ENCODE data around the gene ATP6V0A4.

Gene ATP6V0A4

DNA sequence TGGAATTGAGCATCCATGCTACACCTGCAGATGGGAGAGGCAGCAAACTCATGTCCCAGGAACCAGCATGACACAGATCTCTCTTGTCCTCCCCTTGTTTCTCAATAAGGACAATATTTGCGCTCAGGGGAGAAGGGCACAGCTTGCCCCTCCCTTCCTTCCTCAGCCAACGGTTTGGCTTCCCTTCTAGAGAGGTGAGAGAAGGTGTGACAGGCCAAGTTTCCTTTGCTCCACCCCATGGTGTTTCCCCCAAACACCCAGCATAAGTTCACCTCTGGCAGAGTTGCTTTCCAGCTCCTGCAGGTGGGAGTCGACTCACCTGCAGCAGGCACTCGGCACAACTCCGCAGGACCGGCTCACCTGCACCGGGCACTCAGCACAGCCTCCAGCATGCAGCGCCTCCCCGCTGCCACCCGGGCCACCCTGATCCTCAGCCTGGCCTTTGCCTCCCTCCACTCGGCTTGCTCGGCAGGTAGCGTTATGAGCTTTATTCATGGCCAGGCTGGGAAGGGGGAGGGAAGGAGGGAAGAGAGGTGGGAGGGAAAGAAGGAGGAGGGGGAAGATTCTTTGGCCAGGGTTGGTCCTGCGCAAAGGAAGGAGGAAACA lies at the start of gene ATP6V0A4, which contains the start of gene TMEM213:
Gene ATP6V0A4 (minus strand): TSS at position 482 of the 606 bp plus-strand sequence. CDS start 26,949 bp downstream, outside the sequence.
Gene TMEM213 (plus strand): TSS at position 280 of the 606 bp plus-strand sequence. CDS start 111 bp downstream, at position 391.
- Histone ChIP-seq H3K9ac (ENCODE audit: low read depth, low read length) (peak within 1 kb of the TSS; percentile 8), H3K36me3 (ENCODE audit: control insufficient read depth, insufficient read depth, low read length) (no peaks in the 10 kb centered on the region), H3K4me1 (ENCODE audit: control insufficient read depth, insufficient read depth, low read length) (peaks cover 15% of the 10 kb centered on the region), H3K4me3 (ENCODE audit: low read depth, low read length) (peak within 1 kb of the TSS; percentile 37), H3K9me3 (ENCODE audit: control insufficient read depth, insufficient read depth, low read length) (no peaks in the 10 kb centered on the region), H3K27me3 (ENCODE audit: control insufficient read depth, insufficient read depth, low read length) (no peaks in the 10 kb centered on the region)

DNA sequence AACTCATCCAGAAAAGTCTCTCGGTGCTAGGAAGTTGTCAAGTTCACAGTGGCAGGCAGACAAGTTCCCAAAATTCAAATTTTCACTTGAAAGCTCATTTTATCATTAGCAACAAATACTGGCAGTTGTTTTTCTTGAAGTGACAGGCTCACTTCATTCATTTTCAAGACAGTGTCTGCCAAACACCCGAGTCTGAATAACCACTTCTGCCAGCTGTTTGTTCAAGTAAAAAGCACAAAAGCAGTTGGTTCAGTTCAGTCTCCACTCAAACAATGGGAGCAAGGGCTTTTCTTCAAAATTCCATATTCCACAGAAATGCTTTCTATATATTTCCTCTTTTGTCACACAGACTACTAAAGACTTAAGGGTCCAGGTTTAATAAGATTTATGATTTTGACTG lies 47.7 kb upstream of the ATP6V0A4 start:
- H3K27me3 ChIP-seq (ENCODE audit: control insufficient read depth, insufficient read depth, low read length), result no peaks in the 10 kb centered on the region
- peaks cover 3% of the 10 kb centered on the region for H3K36me3 ChIP-seq (ENCODE audit: control insufficient read depth, insufficient read depth, low read length)
- H3K4me1 ChIP-seq (ENCODE audit: control insufficient read depth, insufficient read depth, low read length), result peaks cover 6% of the 10 kb centered on the region
- no peak overlapping the region for H3K9ac ChIP-seq (ENCODE audit: low read depth, low read length)
- no peaks in the 10 kb centered on the region for H3K9me3 ChIP-seq (ENCODE audit: control insufficient read depth, insufficient read depth, low read length)
- H3K4me3 ChIP-seq (ENCODE audit: low read depth, low read length), result no peak overlapping the region

DNA sequence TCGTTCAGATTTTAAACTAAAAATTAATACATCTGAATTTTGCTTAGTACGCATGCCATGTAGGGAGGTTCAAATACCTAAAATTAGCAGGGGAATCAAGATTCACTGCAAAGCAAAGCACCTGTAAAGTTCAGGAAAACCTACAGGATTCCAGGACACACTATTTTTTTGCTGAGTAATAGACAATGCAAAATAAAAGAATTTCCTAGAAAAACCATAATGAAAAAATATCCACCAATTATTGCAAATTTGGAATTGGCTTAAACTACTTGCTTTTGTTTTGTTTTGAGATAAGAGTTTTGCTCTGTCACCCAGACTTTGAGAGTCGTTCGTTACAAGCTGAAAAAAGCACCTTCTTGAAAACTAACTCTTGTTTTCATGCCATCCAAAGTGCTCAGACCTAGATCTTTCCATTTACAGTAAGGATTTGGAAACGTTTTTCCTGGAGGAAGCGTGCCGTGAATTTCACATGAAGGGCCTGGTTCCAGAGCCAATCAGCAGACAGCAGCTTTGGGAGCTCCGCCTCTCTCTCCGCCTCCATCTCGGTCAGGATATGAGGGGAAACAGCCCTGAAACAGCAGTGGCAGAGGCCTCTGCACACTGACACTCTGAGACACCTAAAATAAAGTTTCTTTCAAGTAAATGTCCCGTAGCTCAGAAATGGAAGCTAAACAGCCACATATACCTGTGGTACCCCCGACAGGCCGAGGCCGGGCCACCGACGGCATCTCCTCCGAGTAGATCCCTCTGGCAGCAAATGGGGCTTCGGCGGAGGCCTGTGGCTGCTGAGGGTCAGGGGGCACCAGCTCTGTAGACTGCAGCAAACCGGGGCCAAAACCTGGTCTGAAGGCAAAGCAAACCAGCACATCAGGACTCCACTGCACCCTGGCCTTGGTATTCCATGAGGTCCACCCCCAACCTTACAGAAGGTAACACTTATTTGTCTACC lies 45.9 kb upstream of the ATP6V0A4 start:
- H3K9ac ChIP-seq (ENCODE audit: low read depth, low read length), result no peak overlapping the region
- H3K9me3 ChIP-seq (ENCODE audit: control insufficient read depth, insufficient read depth, low read length), result no peaks in the 10 kb centered on the region
- H3K27me3 ChIP-seq (ENCODE audit: control insufficient read depth, insufficient read depth, low read length), result no peaks in the 10 kb centered on the region
- no peaks in the 10 kb centered on the region for H3K36me3 ChIP-seq (ENCODE audit: control insufficient read depth, insufficient read depth, low read length)
- peaks cover 6% of the 10 kb centered on the region for H3K4me1 ChIP-seq (ENCODE audit: control insufficient read depth, insufficient read depth, low read length)
- H3K4me3 ChIP-seq (ENCODE audit: low read depth, low read length), result no peak overlapping the region

DNA sequence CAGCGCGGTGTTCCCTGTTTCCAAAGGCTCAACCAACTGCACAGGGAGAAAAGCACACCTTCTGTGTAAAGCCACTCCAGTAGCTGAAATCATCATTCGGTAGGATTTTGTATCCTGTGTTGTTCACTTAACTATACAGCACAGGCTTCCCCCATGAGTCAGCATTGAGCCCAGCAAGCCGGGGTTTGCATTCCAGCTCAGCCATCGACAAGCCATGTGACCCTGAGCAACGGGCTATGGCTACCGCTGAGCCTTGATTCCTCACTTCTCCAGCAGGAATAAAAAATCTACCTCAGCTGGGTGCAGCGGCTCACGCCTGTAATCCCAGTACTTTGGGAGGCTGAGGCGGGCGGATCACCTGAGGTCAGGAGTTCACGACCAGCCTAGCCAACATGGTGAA lies 44.1 kb upstream of the ATP6V0A4 start:
- no peaks in the 10 kb centered on the region for H3K36me3 ChIP-seq (ENCODE audit: control insufficient read depth, insufficient read depth, low read length)
- H3K4me1 ChIP-seq (ENCODE audit: control insufficient read depth, insufficient read depth, low read length), result peaks cover 6% of the 10 kb centered on the region
- no peaks in the 10 kb centered on the region for H3K9me3 ChIP-seq (ENCODE audit: control insufficient read depth, insufficient read depth, low read length)
- H3K4me3 ChIP-seq (ENCODE audit: low read depth, low read length), result no peak overlapping the region
- no peaks in the 10 kb centered on the region for H3K27me3 ChIP-seq (ENCODE audit: control insufficient read depth, insufficient read depth, low read length)
- H3K9ac ChIP-seq (ENCODE audit: low read depth, low read length), result peak overlapping the region; percentile 16

- Histone ChIP-seq H3K9ac (ENCODE audit: low read depth, low read length) (no peak overlapping the region), H3K27me3 (ENCODE audit: control insufficient read depth, insufficient read depth, low read length) (no peaks in the 10 kb centered on the region), H3K4me1 (ENCODE audit: control insufficient read depth, insufficient read depth, low read length) (peaks cover 4% of the 10 kb centered on the region), H3K9me3 (ENCODE audit: control insufficient read depth, insufficient read depth, low read length) (no peaks in the 10 kb centered on the region), H3K36me3 (ENCODE audit: control insufficient read depth, insufficient read depth, low read length) (peaks cover 4% of the 10 kb centered on the region), H3K4me3 (ENCODE audit: low read depth, low read length) (no peak overlapping the region)
These were observed 40.2 kb upstream of the ATP6V0A4 start for GRCh38 chr7:138838166-138838565.

GRCh38 chr7:138837627-138838026 lies 39.6 kb upstream of the ATP6V0A4 start:
- Histone ChIP-seq H3K9ac (ENCODE audit: low read depth, low read length) (no peak overlapping the region), H3K4me1 (ENCODE audit: control insufficient read depth, insufficient read depth, low read length) (peaks cover 4% of the 10 kb centered on the region), H3K4me3 (ENCODE audit: low read depth, low read length) (no peak overlapping the region), H3K9me3 (ENCODE audit: control insufficient read depth, insufficient read depth, low read length) (no peaks in the 10 kb centered on the region), H3K36me3 (ENCODE audit: control insufficient read depth, insufficient read depth, low read length) (peaks cover 4% of the 10 kb centered on the region), H3K27me3 (ENCODE audit: control insufficient read depth, insufficient read depth, low read length) (no peaks in the 10 kb centered on the region)

DNA sequence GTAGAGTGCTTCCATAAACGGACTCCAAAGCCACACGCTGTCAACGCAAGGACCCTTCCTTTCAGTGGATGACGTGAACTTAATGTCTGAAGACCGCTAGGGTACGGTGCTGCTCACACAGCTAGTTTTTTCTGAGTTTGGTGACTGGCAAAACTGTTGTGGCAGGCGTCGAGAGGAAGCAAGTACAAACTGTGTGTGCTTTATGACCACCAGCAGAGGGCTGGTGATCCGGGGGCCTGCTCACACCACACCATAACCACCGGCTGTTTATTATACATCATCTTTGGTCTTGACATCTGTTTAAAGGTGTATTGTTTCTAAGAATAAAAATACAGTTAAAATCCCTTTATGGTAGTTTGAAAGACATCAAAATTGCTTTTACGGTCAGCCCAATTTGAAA lies 37.1 kb upstream of the ATP6V0A4 start:
- Histone ChIP-seq H3K36me3 (ENCODE audit: control insufficient read depth, insufficient read depth, low read length) (peaks cover 4% of the 10 kb centered on the region), H3K9ac (ENCODE audit: low read depth, low read length) (no peak overlapping the region), H3K4me1 (ENCODE audit: control insufficient read depth, insufficient read depth, low read length) (no peaks in the 10 kb centered on the region), H3K27me3 (ENCODE audit: control insufficient read depth, insufficient read depth, low read length) (no peaks in the 10 kb centered on the region), H3K4me3 (ENCODE audit: low read depth, low read length) (no peak overlapping the region), H3K9me3 (ENCODE audit: control insufficient read depth, insufficient read depth, low read length) (no peaks in the 10 kb centered on the region)

- Histone ChIP-seq H3K9me3 (ENCODE audit: control insufficient read depth, insufficient read depth, low read length) (no peaks in the 10 kb centered on the region), H3K4me1 (ENCODE audit: control insufficient read depth, insufficient read depth, low read length) (no peaks in the 10 kb centered on the region), H3K9ac (ENCODE audit: low read depth, low read length) (no peak overlapping the region), H3K27me3 (ENCODE audit: control insufficient read depth, insufficient read depth, low read length) (no peaks in the 10 kb centered on the region), H3K36me3 (ENCODE audit: control insufficient read depth, insufficient read depth, low read length) (peaks cover 4% of the 10 kb centered on the region), H3K4me3 (ENCODE audit: low read depth, low read length) (no peak overlapping the region)
These were observed 36.6 kb upstream of the ATP6V0A4 start for GRCh38 chr7:138834583-138834982.

DNA sequence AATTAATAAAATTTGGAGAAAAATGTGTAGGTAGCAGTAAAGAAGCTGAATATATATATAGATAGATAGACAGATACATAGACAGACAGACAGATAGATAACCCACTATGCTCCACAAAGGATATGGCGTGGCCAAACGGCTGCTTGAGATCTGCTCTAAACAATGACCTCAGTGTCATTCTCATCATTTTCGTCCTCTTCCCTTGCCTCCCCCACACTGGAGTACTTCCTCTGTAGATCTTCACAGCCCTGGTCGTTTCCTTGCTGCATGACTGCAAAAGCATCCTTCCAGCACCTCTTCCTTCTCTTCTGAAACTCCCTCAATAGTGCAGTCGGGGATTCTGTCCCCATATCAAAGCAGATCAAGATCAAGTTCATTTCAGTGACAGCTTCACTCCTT lies 35.6 kb upstream of the ATP6V0A4 start:
- no peak overlapping the region for H3K4me3 ChIP-seq (ENCODE audit: low read depth, low read length)
- no peak overlapping the region for H3K9ac ChIP-seq (ENCODE audit: low read depth, low read length)
- no peaks in the 10 kb centered on the region for H3K4me1 ChIP-seq (ENCODE audit: control insufficient read depth, insufficient read depth, low read length)
- H3K36me3 ChIP-seq (ENCODE audit: control insufficient read depth, insufficient read depth, low read length), result peaks cover 4% of the 10 kb centered on the region
- no peaks in the 10 kb centered on the region for H3K27me3 ChIP-seq (ENCODE audit: control insufficient read depth, insufficient read depth, low read length)
- no peaks in the 10 kb centered on the region for H3K9me3 ChIP-seq (ENCODE audit: control insufficient read depth, insufficient read depth, low read length)

DNA sequence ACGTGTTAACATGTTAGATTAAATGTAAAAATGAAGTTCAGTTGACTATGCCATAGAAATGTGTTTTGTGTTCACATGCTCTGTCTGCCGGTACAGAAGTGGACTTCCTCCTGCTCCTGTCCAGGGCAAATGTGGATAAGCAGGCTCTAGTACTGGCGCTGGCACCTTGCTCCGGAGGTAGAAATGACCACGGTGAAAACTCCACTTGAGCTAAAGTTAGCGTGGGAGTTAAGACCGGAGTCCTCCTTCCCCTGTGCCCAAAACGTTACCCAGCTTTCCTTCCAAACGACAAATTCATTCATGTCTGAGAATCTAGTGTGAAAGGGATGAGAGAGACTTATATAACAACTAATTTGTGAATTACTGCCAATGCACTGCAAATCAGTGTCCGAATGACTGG lies 35.0 kb upstream of the ATP6V0A4 start:
- no peak overlapping the region for H3K4me3 ChIP-seq (ENCODE audit: low read depth, low read length)

GRCh38 chr7:138829335-138829734 lies 31.3 kb upstream of the ATP6V0A4 start:
- Histone ChIP-seq H3K27me3 (ENCODE audit: control insufficient read depth, insufficient read depth, low read length) (no peaks in the 10 kb centered on the region), H3K4me3 (ENCODE audit: low read depth, low read length) (no peak overlapping the region), H3K9ac (ENCODE audit: low read depth, low read length) (no peak overlapping the region), H3K9me3 (ENCODE audit: control insufficient read depth, insufficient read depth, low read length) (no peaks in the 10 kb centered on the region), H3K36me3 (ENCODE audit: control insufficient read depth, insufficient read depth, low read length) (no peaks in the 10 kb centered on the region), H3K4me1 (ENCODE audit: control insufficient read depth, insufficient read depth, low read length) (no peaks in the 10 kb centered on the region)

More for the DNA sequence above, 35.0 kb upstream of the ATP6V0A4 start:
- H3K4me1 ChIP-seq (ENCODE audit: control insufficient read depth, insufficient read depth, low read length), result no peaks in the 10 kb centered on the region
- H3K9ac ChIP-seq (ENCODE audit: low read depth, low read length), result no peak overlapping the region
- H3K9me3 ChIP-seq (ENCODE audit: control insufficient read depth, insufficient read depth, low read length), result no peaks in the 10 kb centered on the region
- H3K36me3 ChIP-seq (ENCODE audit: control insufficient read depth, insufficient read depth, low read length), result peaks cover 4% of the 10 kb centered on the region
- H3K27me3 ChIP-seq (ENCODE audit: control insufficient read depth, insufficient read depth, low read length), result no peaks in the 10 kb centered on the region

DNA sequence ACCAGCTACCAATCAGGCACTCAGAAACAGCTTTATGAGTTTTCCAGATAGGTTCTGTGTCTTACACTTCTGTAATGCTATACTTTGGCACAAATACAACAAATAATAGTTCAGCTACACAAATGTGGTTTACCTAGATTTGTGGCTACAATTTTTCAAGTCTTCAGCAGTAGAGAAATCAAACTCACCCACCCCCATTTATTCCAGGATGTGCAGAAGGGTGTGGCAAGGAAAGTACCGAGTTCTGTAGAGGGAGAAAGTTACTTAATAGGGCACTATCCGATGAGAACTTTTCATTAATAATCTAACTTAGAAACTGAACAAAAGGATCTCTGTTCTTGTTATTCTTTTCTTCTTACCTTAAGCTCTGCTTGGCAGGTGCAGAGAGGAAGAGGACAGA lies 30.3 kb upstream of the ATP6V0A4 start:
- no peaks in the 10 kb centered on the region for H3K36me3 ChIP-seq (ENCODE audit: control insufficient read depth, insufficient read depth, low read length)
- H3K9ac ChIP-seq (ENCODE audit: low read depth, low read length), result no peak overlapping the region
- H3K4me3 ChIP-seq (ENCODE audit: low read depth, low read length), result no peak overlapping the region
- no peaks in the 10 kb centered on the region for H3K4me1 ChIP-seq (ENCODE audit: control insufficient read depth, insufficient read depth, low read length)
- no peaks in the 10 kb centered on the region for H3K9me3 ChIP-seq (ENCODE audit: control insufficient read depth, insufficient read depth, low read length)
- no peaks in the 10 kb centered on the region for H3K27me3 ChIP-seq (ENCODE audit: control insufficient read depth, insufficient read depth, low read length)
